ENCODE results near the gene TMEM131L. TPM values are rescaled to one million over a fixed set of nuclear protein-coding genes. Genes with fewer than 3 reads are reported as not detected.
"Not testable (repeated sequence)": the region's sequence is repeated elsewhere in the genome, so short reads cannot be mapped to it uniquely, and the experiment has no call there.

Gene TMEM131L
- total and polyA plus RNA-seq, 5 experiments from 2014 or later, result 13.8 to 72.6 (median 32.9) TPM

DNA sequence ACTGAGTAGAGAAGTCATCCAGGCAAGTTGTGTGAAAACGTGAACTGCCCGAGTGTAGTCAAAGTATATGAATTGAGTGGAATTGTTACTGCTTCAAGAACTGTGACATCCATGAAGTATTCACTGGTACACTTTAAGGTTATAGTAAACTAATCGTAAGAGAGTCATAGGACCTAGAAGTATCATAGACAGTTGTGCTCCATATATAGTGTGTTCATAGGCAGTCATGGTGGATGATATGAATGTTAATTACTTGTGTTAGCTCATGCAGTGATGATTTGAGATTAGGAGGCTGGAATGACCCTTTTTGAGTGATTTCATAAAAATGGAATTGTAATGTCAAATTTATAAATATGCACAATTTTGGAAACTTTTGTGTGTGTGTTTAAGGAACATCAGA, 136.6 kb downstream of the TMEM131L start:
- DNase-seq (no peak), ATAC-seq (no peak)
- peaks cover 0 to 16% (median 3%) of the 10 kb centered on the region in 4 donors for H3K4me1 Mint-ChIP-seq
- peak overlapping the region in 3 of 10 donors; percentile 5 to 50 (median 28) for H3K27ac Mint-ChIP-seq
- POLR2A ChIA-PET, result interaction anchor here (1.3 kb wide), 1 partner anchor 8 kb away, joined by 3 read pairs; no protein-coding TSS in a partner anchor
- peaks cover 4 to 94% (median 39%) of the 10 kb centered on the region in 3 donors for H3K36me3 Mint-ChIP-seq
- H3K4me3 Mint-ChIP-seq, result no peak overlapping the region
- no peaks in the 10 kb centered on the region for H3K27me3 Mint-ChIP-seq
- H3K9me3 Mint-ChIP-seq, result no peaks in the 10 kb centered on the region

DNA sequence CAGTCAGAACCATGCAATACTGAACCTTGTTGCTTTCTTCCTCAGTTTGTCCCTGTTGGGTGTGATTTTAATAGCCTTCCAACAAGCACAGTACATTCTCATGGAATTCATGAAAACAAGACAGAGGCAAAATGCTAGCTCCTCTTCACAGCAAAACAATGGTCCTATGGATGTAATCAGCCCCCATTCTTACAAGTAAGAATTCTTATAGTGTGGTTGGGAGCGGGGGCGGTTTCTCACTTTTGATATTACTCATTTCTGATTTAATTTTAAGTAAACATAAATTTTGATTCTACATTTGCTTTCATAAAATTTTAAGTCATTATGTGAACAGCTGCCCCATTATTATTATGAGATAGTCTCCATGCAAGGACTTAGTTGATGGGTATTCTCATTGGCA, 137.1 kb downstream of the TMEM131L start:
- Mint-ChIP-seq H3K4me1 (peaks cover 0 to 17% (median 3%) of the 10 kb centered on the region in 4 donors), H3K27ac (peak overlapping the region in 2 of 10 donors; percentile 33 to 50), H3K36me3 (peaks cover 4 to 94% (median 37%) of the 10 kb centered on the region in 3 donors), H3K4me3 (no peak overlapping the region), H3K9me3 (no peaks in the 10 kb centered on the region), H3K27me3 (no peaks in the 10 kb centered on the region)
- no peak for DNase-seq
- no peak for ATAC-seq
- POLR2A ChIA-PET, result interaction anchor here (1.3 kb wide), 1 partner anchor 9 kb away, joined by 3 read pairs; no protein-coding TSS in a partner anchor

DNA sequence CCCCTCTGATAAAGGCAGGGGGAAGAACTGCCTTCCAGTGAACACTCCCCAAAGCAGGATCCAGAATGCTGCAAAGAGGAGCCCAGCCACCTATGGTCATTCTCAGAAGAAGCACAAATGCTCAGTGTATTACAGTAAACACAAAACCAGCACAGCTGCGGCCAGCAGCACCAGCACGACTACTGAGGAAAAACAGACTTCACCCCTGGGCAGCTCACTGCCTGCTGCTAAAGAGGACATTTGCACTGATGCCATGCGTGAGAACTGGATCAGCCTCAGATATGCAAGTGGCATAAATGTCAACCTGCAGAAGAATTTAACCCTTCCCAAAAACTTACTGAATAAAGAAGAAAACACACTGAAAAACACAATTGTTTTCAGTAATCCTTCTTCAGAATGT, 137.7 kb downstream of the TMEM131L start:
- no peaks in the 10 kb centered on the region for H3K9me3 Mint-ChIP-seq
- H3K4me1 Mint-ChIP-seq, result peaks cover 2 to 19% (median 3%) of the 10 kb centered on the region in 4 donors
- no peak for DNase-seq
- POLR2A ChIA-PET, result interaction anchor here (1.3 kb wide), 1 partner anchor 9 kb away, joined by 3 read pairs; no protein-coding TSS in a partner anchor
- no peak overlapping the region for H3K4me3 Mint-ChIP-seq
- ATAC-seq, result no peak
- no peaks in the 10 kb centered on the region for H3K27me3 Mint-ChIP-seq
- peak overlapping the region in 4 of 10 donors; percentile 24 to 69 (median 37) for H3K27ac Mint-ChIP-seq
- peaks cover 4 to 93% (median 36%) of the 10 kb centered on the region in 3 donors for H3K36me3 Mint-ChIP-seq

DNA sequence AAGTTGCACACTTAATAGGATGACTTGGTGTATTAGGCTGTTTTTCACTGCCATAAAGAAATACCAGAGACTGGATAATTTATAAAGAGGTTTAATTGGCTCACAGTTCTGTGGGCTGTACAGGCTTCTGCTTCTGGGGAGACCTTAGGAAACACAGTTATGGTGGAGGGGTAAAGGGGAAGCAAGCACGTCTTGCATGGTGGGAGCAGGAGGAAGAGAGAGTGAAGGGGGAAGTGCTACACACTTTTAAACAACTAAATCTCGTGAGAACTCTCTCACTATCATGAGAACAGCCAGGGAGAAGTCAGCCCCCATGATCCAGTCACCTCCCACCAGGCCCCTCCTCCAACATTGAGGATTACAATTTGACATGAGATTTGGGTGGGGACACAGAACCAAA, 142.9 kb downstream of the TMEM131L start:
- H3K27me3 Mint-ChIP-seq, H3K9me3 Mint-ChIP-seq, ATAC-seq, DNase-seq, H3K4me3 Mint-ChIP-seq, POLR2A ChIA-PET: not testable (repeated sequence)
- Mint-ChIP-seq H3K4me1 (peaks cover 9 to 34% (median 22%) of the 10 kb centered on the region in 4 donors), H3K36me3 (peaks cover 14 to 92% (median 35%) of the 10 kb centered on the region in 3 donors), H3K27ac (peak overlapping the region in 9 of 10 donors; percentile 3 to 73 (median 47))

DNA sequence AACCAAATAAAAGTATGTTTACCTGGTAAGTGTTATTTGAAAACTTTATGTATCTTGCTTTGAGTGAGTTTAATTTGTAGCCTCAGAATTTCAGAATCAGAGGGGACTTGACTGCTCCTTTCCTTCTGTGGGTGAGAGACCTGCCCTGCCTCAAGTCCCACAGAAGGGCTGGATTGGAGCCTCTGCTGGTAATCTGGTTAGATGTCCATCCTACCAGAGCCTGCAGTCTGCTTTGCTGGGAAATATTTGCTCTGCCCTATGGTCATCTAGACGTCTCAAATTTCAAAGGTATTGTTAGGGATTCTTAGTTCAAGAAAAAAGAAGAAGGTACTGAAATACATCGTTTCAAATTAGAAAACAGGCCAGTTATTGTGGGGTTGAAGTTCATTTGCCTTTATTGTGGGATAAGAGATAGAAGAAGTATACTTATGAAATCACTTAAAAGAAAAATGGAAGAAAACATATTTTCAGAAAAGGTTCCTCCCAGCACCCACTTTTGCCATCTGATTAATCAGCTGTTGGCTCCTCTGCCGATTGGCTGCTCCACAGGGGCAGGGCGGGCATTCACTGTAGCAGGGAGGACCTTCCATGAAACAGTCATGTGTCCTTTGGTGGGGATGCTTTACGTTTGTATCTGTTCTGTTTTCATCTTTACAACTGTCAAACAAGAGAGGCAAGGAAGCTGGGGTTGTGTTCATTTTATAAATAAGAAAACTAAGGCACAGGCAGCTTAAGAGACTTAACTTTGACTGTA, 144.6 kb downstream of the TMEM131L start:
- Mint-ChIP-seq H3K9me3 (no peaks in the 10 kb centered on the region), H3K27ac (peak overlapping the region in 8 of 10 donors; percentile 8 to 83 (median 62)), H3K36me3 (peaks cover 27 to 92% (median 37%) of the 10 kb centered on the region in 3 donors), H3K27me3 (no peaks in the 10 kb centered on the region), H3K4me1 (peaks cover 20 to 45% (median 32%) of the 10 kb centered on the region in 4 donors), H3K4me3 (peak overlapping the region in 1 of 10 donors; percentile 8)
- POLR2A ChIA-PET, result no interaction called here
- no peak for ATAC-seq
- no peak for DNase-seq

DNA sequence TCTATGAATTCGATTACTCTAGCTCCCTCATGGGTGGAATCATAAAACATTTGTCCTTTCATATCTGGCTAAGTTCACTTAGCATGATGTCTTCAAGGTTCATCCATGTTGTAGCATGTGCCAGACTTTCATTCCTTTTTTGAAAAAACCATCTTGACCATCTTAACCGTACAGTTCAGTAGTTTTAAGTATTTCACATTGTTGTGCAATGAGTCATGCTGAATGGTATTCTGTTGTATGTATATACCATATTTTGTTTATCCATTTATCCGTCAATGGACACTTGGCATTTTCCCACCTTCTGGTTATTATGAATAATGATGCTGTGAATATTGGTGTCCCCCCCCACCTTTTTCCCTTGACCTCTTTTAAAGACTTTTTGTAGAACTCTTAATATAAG, 145.5 kb downstream of the TMEM131L start:
- no peaks in the 10 kb centered on the region for H3K27me3 Mint-ChIP-seq
- H3K4me1 Mint-ChIP-seq, result peaks cover 25 to 50% (median 34%) of the 10 kb centered on the region in 4 donors
- no peak for DNase-seq
- H3K27ac Mint-ChIP-seq, result peak overlapping the region in 7 of 10 donors; percentile 3 to 83 (median 40)
- H3K4me3 Mint-ChIP-seq, result no peak overlapping the region
- H3K9me3 Mint-ChIP-seq, result no peaks in the 10 kb centered on the region
- POLR2A ChIA-PET, result no interaction called here
- peaks cover 23 to 90% (median 34%) of the 10 kb centered on the region in 3 donors for H3K36me3 Mint-ChIP-seq
- ATAC-seq, result no peak

DNA sequence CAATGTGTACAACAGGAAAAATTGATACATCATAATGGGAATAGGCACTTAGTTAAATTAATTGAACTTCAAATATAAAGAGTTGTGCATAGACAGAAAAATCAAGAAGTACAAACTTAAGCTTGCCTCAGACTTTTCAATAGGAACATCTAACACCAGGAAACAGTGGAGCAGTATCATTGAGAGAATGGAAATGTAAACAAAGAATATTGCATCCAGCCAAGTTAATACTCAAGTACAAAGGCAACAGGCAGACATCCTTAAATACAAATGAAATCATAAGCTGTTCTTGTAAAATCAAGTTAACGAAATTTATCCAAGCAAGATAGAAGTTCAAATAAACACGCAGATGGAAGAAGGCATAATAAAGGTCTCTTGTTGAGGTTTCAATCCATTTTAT, 146.7 kb downstream of the TMEM131L start:
- ATAC-seq (no peak), DNase-seq (no peak)
- H3K4me1 Mint-ChIP-seq, result peaks cover 25 to 50% (median 36%) of the 10 kb centered on the region in 4 donors
- no peak overlapping the region for H3K4me3 Mint-ChIP-seq
- H3K27me3 Mint-ChIP-seq, result no peaks in the 10 kb centered on the region
- H3K9me3 Mint-ChIP-seq, result no peaks in the 10 kb centered on the region
- POLR2A ChIA-PET, result no interaction called here
- peaks cover 23 to 92% (median 38%) of the 10 kb centered on the region in 3 donors for H3K36me3 Mint-ChIP-seq
- peak overlapping the region in 6 of 10 donors; percentile 5 to 65 (median 35) for H3K27ac Mint-ChIP-seq

DNA sequence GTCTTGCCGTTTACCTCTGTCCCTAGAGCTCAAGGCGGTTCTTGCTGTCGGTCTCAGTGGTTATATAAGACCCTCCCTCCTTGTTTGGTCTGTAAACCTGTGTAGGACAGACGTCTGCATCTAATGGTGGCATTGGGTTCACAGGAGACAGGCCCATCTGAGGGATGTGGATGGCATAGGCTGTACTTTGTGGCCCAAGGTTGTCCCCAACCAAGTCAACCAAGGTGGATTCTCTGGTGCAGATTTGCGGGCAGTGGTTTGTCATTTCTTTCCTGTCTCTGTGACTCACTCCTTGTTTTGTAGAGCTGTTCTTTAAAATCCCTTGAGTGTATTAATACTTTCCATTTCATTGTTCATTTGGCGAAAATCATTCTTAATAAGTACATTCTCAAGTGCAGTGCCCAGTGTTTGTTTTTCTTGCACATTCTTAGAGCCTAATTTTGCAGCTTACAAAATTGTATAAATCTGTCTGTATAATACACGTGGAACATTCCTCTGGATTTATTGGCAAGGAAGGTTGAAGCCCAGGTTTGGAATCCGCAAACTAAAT, 149.9 kb downstream of the TMEM131L start:
- POLR2A ChIA-PET, result interaction anchor here (0.5 kb wide), 1 partner anchor 324 kb away, joined by 3 read pairs; no protein-coding TSS in a partner anchor
- Mint-ChIP-seq H3K27me3 (no peaks in the 10 kb centered on the region), H3K36me3 (peaks cover 28 to 90% (median 44%) of the 10 kb centered on the region in 3 donors), H3K27ac (peak overlapping the region in 9 of 10 donors; percentile 26 to 84 (median 64)), H3K4me1 (peaks cover 18 to 42% (median 31%) of the 10 kb centered on the region in 4 donors), H3K4me3 (no peak overlapping the region), H3K9me3 (no peaks in the 10 kb centered on the region)
- ATAC-seq, result no peak
- no peak for DNase-seq

DNA sequence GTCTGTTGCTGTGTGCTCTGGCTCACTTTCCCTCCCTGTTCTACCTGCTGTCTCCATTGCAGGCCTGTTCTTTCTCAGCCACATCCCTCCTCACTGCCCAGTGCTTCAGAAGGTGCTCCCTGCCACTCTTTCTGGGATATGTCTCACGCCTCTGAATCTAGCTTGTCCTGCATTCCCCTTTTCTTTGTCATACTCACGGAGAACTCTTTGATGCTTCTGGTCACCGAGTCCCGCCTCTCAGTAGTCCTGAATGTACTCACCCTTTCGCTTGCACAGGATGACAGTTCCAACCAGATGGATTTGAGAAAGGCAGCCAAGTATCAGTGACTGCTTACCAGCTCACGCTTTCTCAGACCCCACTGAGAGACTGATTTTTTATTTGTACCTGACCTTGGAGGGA, 152.7 kb downstream of the TMEM131L start:
- peaks cover 20 to 93% (median 39%) of the 10 kb centered on the region in 3 donors for H3K36me3 Mint-ChIP-seq
- ATAC-seq, result no peak
- no peaks in the 10 kb centered on the region for H3K9me3 Mint-ChIP-seq
- peak overlapping the region in 1 of 10 donors; percentile 38 for H3K4me3 Mint-ChIP-seq
- peak overlapping the region in 8 of 10 donors; percentile 13 to 82 (median 43) for H3K27ac Mint-ChIP-seq
- POLR2A ChIA-PET, result no interaction called here
- no peak for DNase-seq
- H3K4me1 Mint-ChIP-seq, result peaks cover 18 to 38% (median 30%) of the 10 kb centered on the region in 4 donors
- no peaks in the 10 kb centered on the region for H3K27me3 Mint-ChIP-seq

DNA sequence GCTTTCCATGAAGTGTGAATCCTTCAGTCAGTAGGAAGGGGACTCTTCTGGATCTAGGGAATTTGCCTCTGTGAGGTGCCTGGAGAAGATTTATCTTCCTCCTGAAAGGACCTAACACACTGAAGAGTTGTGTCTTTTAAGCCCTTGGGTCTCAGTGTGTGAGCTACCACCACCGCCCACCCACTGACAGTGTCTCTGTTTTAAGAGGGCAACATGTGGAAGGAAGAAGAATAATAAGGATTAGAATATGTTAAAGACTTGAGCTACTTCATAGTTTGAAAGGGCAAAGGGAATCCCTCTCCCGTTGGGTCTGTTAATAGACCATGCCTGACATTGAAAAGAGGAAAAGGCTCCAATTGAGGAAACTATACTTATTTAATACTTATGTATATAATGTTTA, 153.7 kb downstream of the TMEM131L start:
- DNase-seq, result no peak
- Mint-ChIP-seq H3K36me3 (peaks cover 12 to 92% (median 35%) of the 10 kb centered on the region in 3 donors), H3K27ac (peak overlapping the region in 8 of 10 donors; percentile 18 to 77 (median 51))

DNA sequence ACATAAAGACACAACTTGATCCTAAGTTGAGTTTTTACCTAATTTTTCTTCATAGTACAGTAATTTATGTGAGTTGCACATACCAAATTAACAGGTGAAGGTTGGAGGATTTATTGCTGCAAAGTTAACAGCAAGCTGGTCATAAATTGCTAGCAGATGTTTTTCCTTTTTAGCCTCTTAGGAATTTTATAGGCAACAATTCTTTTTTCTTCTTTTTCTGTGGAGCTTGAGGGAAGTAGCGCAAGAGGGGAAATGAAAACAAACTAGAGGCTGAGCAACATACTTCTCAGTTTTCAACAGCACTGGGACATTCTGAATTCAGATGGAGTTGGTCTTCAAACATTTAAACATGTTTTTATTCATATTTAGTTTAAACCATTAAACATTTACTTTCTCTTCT, 154.2 kb downstream of the TMEM131L start:
- ATAC-seq, result no peak
- DNase-seq, result no peak
- Mint-ChIP-seq H3K4me1 (peaks cover 10 to 27% (median 19%) of the 10 kb centered on the region in 4 donors), H3K27me3 (no peaks in the 10 kb centered on the region), H3K4me3 (no peak overlapping the region), H3K9me3 (no peaks in the 10 kb centered on the region), H3K27ac (peak overlapping the region in 9 of 10 donors; percentile 4 to 56 (median 42)), H3K36me3 (peaks cover 6 to 92% (median 35%) of the 10 kb centered on the region in 3 donors)
- POLR2A ChIA-PET, result no interaction called here

More for the DNA sequence above, 153.7 kb downstream of the TMEM131L start:
- ATAC-seq, result no peak
- Mint-ChIP-seq H3K4me3 (no peak overlapping the region), H3K9me3 (no peaks in the 10 kb centered on the region), H3K4me1 (peaks cover 14 to 33% (median 23%) of the 10 kb centered on the region in 4 donors), H3K27me3 (no peaks in the 10 kb centered on the region)
- POLR2A ChIA-PET, result no interaction called here

DNA sequence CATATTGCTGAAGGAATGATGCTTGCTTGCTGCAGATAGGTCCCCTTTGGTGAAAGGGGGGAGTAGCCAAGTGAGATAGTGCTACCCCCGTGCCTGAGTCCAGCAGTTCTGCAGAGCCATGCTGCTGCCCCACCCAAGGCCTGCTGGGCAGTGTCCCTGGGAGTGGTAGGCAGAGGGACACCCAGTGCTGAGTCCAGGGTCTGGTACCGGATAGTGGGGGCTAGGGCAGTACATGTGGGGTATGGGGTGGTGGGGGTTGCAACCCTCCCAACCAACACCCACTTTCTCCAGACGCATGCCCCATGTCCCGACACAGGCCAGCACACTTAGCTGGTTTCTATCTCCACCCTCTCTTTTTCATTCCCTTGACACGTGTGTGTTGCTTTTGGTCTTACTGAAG, 155.9 kb downstream of the TMEM131L start:
- ATAC-seq, result no peak
- Mint-ChIP-seq H3K4me3 (no peak overlapping the region), H3K9me3 (no peaks in the 10 kb centered on the region), H3K36me3 (peaks cover 4 to 94% (median 32%) of the 10 kb centered on the region in 3 donors), H3K4me1 (peaks cover 0 to 18% (median 12%) of the 10 kb centered on the region in 4 donors), H3K27me3 (no peaks in the 10 kb centered on the region), H3K27ac (peak overlapping the region in 2 of 10 donors; percentile 57 to 65)
- no peak for DNase-seq
- POLR2A ChIA-PET, result no interaction called here
